Neural cell (in vitro differentiated cells): Measurements from ENCODE around the gene PES1. TPM values are rescaled to one million over a fixed set of nuclear protein-coding genes. Genes with fewer than 3 reads are reported as not detected.

ENCODE experiments used
- H2AFZ ChIP-seq: fragments of 200-600, 300-800 bp; sonication (generic), shearing (Covaris generic); 2 replicates; pipeline ENCODE4 v1.6.0; 2014; ENCODE audit warnings: low read depth, mild to moderate bottlenecking, antibody characterized with exemption, low read length, moderate library complexity
- H3F3A ChIP-seq: fragments of 200-600 bp; shearing (Covaris generic); 2 replicates; pipeline ENCODE4 v1.6.1; 2016; ENCODE audit warnings: mild to moderate bottlenecking, moderate library complexity, mixed read lengths, antibody characterized with exemption, low read length; ENCODE audit not compliant: insufficient read depth, poor library complexity, severe bottlenecking
- H3K27ac ChIP-seq: fragments of 200-600, 300-800 bp; sonication (generic), shearing (Covaris generic); 2 replicates; pipeline ENCODE4 v1.5.1; 2014; ENCODE audit warnings: mild to moderate bottlenecking, low read length, moderate library complexity
- H3K27me3 ChIP-seq: fragments of 300-800, 200-600 bp; sonication (generic), shearing (Covaris generic); 2 replicates; pipeline ENCODE4 v1.6.0; 2014; ENCODE audit warnings: mild to moderate bottlenecking, low read depth, low read length, moderate library complexity; ENCODE audit not compliant: insufficient read depth
- H3K36me3 ChIP-seq: fragments of 300-800, 200-600 bp; sonication (generic), shearing (Covaris generic); 2 replicates; pipeline ENCODE4 v1.5.1; 2014; ENCODE audit warnings: mild to moderate bottlenecking, antibody characterized with exemption, low read length, moderate library complexity; ENCODE audit not compliant: insufficient read depth
- H3K4me2 ChIP-seq: fragments of 300-800, 200-600 bp; sonication (generic), shearing (Covaris generic); 2 replicates; pipeline ENCODE4 v1.6.0; 2014; ENCODE audit warnings: mild to moderate bottlenecking, low read length
- H3K4me3 ChIP-seq: fragments of 300-800, 200-600 bp; sonication (generic), shearing (Covaris generic); 2 replicates; pipeline ENCODE4 v1.5.1; 2014; ENCODE audit warnings: mild to moderate bottlenecking, low read length, moderate library complexity
- H3K79me2 ChIP-seq: fragments of 200-600 bp; shearing (Covaris generic); replicated peaks from 2 replicates; pipeline ENCODE4 v1.6.0; 2014; ENCODE audit warnings: mild to moderate bottlenecking, low read length, moderate library complexity; ENCODE audit not compliant: insufficient read depth
- H3K9ac ChIP-seq: fragments of 300-800, 200-600 bp; sonication (generic), shearing (Covaris generic); 2 replicates; pipeline ENCODE4 v1.6.1; 2016; ENCODE audit warnings: mild to moderate bottlenecking, low read length, mixed read lengths
- H3K9me2 ChIP-seq: fragments of 200-600 bp; shearing (Covaris generic); 2 replicates; pipeline ENCODE4 v1.6.1; 2016; ENCODE audit warnings: mild to moderate bottlenecking, low read length, mixed read lengths; ENCODE audit not compliant: insufficient read depth
- H3K9me3 ChIP-seq: fragments of 200-600, 300-800 bp; sonication (generic), shearing (Covaris generic); 2 replicates; pipeline ENCODE4 v1.6.1; 2016; ENCODE audit warnings: mild to moderate bottlenecking, mixed run types, low read length, moderate library complexity, mixed read lengths
- H4K20me1 ChIP-seq: fragments of 200-600 bp; shearing (Covaris generic); 2 replicates; pipeline ENCODE4 v1.6.1; 2016; ENCODE audit warnings: mild to moderate bottlenecking, mixed run types; ENCODE audit not compliant: insufficient read depth
- CTCF ChIP-seq: fragments of 450-650 bp; IDR thresholded peaks from 2 replicates; pipeline ENCODE4 v1.5.1; 2014; ENCODE audit warnings: antibody characterized with exemption, mild to moderate bottlenecking, moderate library complexity; ENCODE audit not compliant: poor library complexity, severe bottlenecking
- EP300 ChIP-seq: fragments of 450-650 bp; conservative IDR thresholded peaks from 2 replicates; pipeline ENCODE4 v1.6.1; 2014; ENCODE audit warnings: antibody characterized with exemption, mild to moderate bottlenecking, moderate library complexity; ENCODE audit not compliant: poor library complexity, severe bottlenecking
- EZH2 ChIP-seq: fragments of 200-600, 300-800 bp; shearing (Covaris generic), sonication (generic); IDR thresholded peaks from 2 replicates; pipeline ENCODE4 v1.6.1; 2014; ENCODE audit warnings: antibody characterized with exemption, low read length, borderline replicate concordance, mild to moderate bottlenecking; ENCODE audit not compliant: insufficient read depth, poor library complexity, severe bottlenecking
- MXI1 ChIP-seq: fragments of 450-650 bp; conservative IDR thresholded peaks from 2 replicates; pipeline ENCODE4 v1.6.1; 2014; ENCODE audit warnings: antibody characterized with exemption, mild to moderate bottlenecking; ENCODE audit not compliant: poor library complexity, severe bottlenecking
- POLR2AphosphoS5 ChIP-seq: IDR thresholded peaks from 2 replicates; pipeline ENCODE4 v1.6.1; 2012
- RAD21 ChIP-seq: fragments of 450-650 bp; conservative IDR thresholded peaks from 2 replicates; pipeline ENCODE4 v1.6.1; 2014; ENCODE audit warnings: antibody characterized with exemption, mild to moderate bottlenecking, moderate library complexity
- REST ChIP-seq: IDR thresholded peaks from 2 replicates; pipeline ENCODE4 v1.6.1; 2012; ENCODE audit warnings: borderline replicate concordance
- SMC3 ChIP-seq: fragments of 450-650 bp; conservative IDR thresholded peaks from 2 replicates; pipeline ENCODE4 v1.6.1; 2014; ENCODE audit warnings: antibody characterized with exemption, mild to moderate bottlenecking, moderate library complexity; ENCODE audit not compliant: poor library complexity
- TAF1 ChIP-seq: IDR thresholded peaks from 2 replicates; pipeline ENCODE4 v1.6.1; 2012; ENCODE audit warnings: low read depth
- polyA plus RNA-seq: library from polyadenylated mRNA; depleted of rRNA; stranded (reverse); fragments of >200 nt; gene quantifications from 2 replicates; pipeline ENCODE4 v1.2.3, GENCODE V29; 2014

The PES1 gene
- polyA plus RNA-seq, 1 donor from 2014 or later, result 44.1 TPM

- no peak for TF ChIP-seq POLR2AphosphoS5
- no peak for TF ChIP-seq EZH2
- TF ChIP-seq REST, result no peak
- TF ChIP-seq SMC3, result no peak
- TF ChIP-seq MXI1, result no peak
- TF ChIP-seq EP300, result no peak
- no peak for TF ChIP-seq TAF1
- TF ChIP-seq RAD21, result no peak
Observed at GRCh38 chr22:30640361-30640760, 48.7 kb upstream of the PES1 start.

GRCh38 chr22:30637701-30638114 lies 46.0 kb upstream of the PES1 start:
- Histone ChIP-seq H2AFZ (no peak overlapping the region), H3K9me3 (no peaks in the 10 kb centered on the region), H3K36me3 (no peaks in the 10 kb centered on the region), H3K4me3 (no peak overlapping the region), H3K4me2 (no peak overlapping the region), H3K27me3 (no peaks in the 10 kb centered on the region), H3K27ac (no peak overlapping the region), H3K9me2 (no peaks in the 10 kb centered on the region), H3K79me2 (no peaks in the 10 kb centered on the region), H4K20me1 (no peaks in the 10 kb centered on the region), H3F3A (no peaks in the 10 kb centered on the region), H3K9ac (no peak overlapping the region)
- no peak for TF ChIP-seq EZH2
- no peak for TF ChIP-seq TAF1
- no peak for TF ChIP-seq SMC3
- no peak for TF ChIP-seq POLR2AphosphoS5
- no peak for TF ChIP-seq EP300
- no peak for TF ChIP-seq CTCF
- no peak for TF ChIP-seq MXI1
- TF ChIP-seq REST, result no peak
- TF ChIP-seq RAD21, result no peak

More at GRCh38 chr22:30640361-30640760, 48.7 kb upstream of the PES1 start:
- H3K4me2 ChIP-seq, result no peak overlapping the region
- H3K9ac ChIP-seq, result no peak overlapping the region
- H3K9me2 ChIP-seq, result no peaks in the 10 kb centered on the region
- no peaks in the 10 kb centered on the region for H3K79me2 ChIP-seq
- no peak overlapping the region for H3K27ac ChIP-seq
- no peak overlapping the region for H3K4me3 ChIP-seq
- no peaks in the 10 kb centered on the region for H4K20me1 ChIP-seq
- no peak overlapping the region for H2AFZ ChIP-seq
- H3K36me3 ChIP-seq, result no peaks in the 10 kb centered on the region
- H3F3A ChIP-seq, result no peaks in the 10 kb centered on the region
- H3K27me3 ChIP-seq, result no peaks in the 10 kb centered on the region
- no peaks in the 10 kb centered on the region for H3K9me3 ChIP-seq
